Stimulated activated CD4-positive, alpha-beta T cell treated with anti-CD3 and anti-CD28 coated beads, Interleukin-15, amount 100 ng/mL, for 24 hours (primary cell): ENCODE measurements around the gene C2orf92.
A peak's percentile ranks its signal among the peaks of the same experiment; 100 is the strongest.

Experiments used
- DNase-seq: peaks from one replicate; pipeline ENCODE4 v3.0.0-alpha.2; 2020

The C2orf92 gene

GRCh38 chr2:97732436-97733340 is 63.2 kb downstream of the C2orf92 start:
- no peak for DNase-seq

GRCh38 chr2:97733341-97734035 is 64.0 kb downstream of the C2orf92 start:
- DNase-seq: no peak

- DNase-seq: no peak
Observed at GRCh38 chr2:97734061-97735051, 64.8 kb downstream of the C2orf92 start.

GRCh38 chr2:97735161-97735561 is 65.6 kb downstream of the C2orf92 start:
- DNase-seq: no peak

GRCh38 chr2:97736185-97736584 is 66.7 kb downstream of the C2orf92 start:
- DNase-seq: no peak

GRCh38 chr2:97736608-97737330 is 67.3 kb downstream of the C2orf92 start:
- no peak for DNase-seq

- DNase-seq: no peak
Observed at GRCh38 chr2:97737421-97738178, 68.1 kb downstream of the C2orf92 start.

GRCh38 chr2:97738179-97739019 is 68.9 kb downstream of the C2orf92 start:
- no peak for DNase-seq

- DNase-seq: no peak
Observed at GRCh38 chr2:97739020-97739892, 69.7 kb downstream of the C2orf92 start.

- no peak for DNase-seq
Observed at GRCh38 chr2:97739893-97740245, 70.4 kb downstream of the C2orf92 start.

GRCh38 chr2:97740590-97741182 is 71.2 kb downstream of the C2orf92 start:
- DNase-seq: peak; percentile 62

GRCh38 chr2:97741251-97741650 is 71.7 kb downstream of the C2orf92 start:
- no peak for DNase-seq

GRCh38 chr2:97741686-97742085 is 72.2 kb downstream of the C2orf92 start:
- DNase-seq: no peak

GRCh38 chr2:97742381-97742847 is 72.9 kb downstream of the C2orf92 start:
- peak; percentile 43 for DNase-seq

GRCh38 chr2:97743913-97744312 is 74.4 kb downstream of the C2orf92 start:
- no peak for DNase-seq

- peak; percentile 74 for DNase-seq
Observed at GRCh38 chr2:97745474-97746174, 76.1 kb downstream of the C2orf92 start.

GRCh38 chr2:97747285-97747684 is 77.8 kb downstream of the C2orf92 start:
- DNase-seq: no peak

- DNase-seq: no peak
Observed at GRCh38 chr2:97747716-97748115, 78.2 kb downstream of the C2orf92 start.
